HS-27A (cell line): ENCODE results near the gene PRKCA.
"Not testable (repeated sequence)": the region's sequence is repeated elsewhere in the genome, so short reads cannot be mapped to it uniquely, and the experiment has no call there.

ENCODE experiments used
- DNase-seq: peaks from one replicate; pipeline ENCODE4 v3.0.0-alpha.2; 2012; ENCODE audit warnings: low read depth, missing footprints

Gene PRKCA

GRCh38 chr17:66290101-66290722 lies 12.2 kb upstream of the PRKCA start:
- no peak for DNase-seq

GRCh38 chr17:66292353-66292752 lies 10.1 kb upstream of the PRKCA start:
- no peak for DNase-seq

GRCh38 chr17:66296289-66296725 lies 6.1 kb upstream of the PRKCA start:
- DNase-seq, result no peak

- not testable (repeated sequence) for DNase-seq
Measured at GRCh38 chr17:66297443-66297842, 5.0 kb upstream of the PRKCA start.

- DNase-seq, result no peak
Measured at GRCh38 chr17:66299711-66300110, 2.7 kb upstream of the PRKCA start.

GRCh38 chr17:66300956-66301355 lies 1.5 kb upstream of the PRKCA start:
- DNase-seq, result no peak

- DNase-seq, result no peak
Measured at GRCh38 chr17:66301367-66301863, 998 bp upstream of the PRKCA start.

GRCh38 chr17:66302761-66303626 lies 581 bp downstream of the PRKCA start:
- no peak for DNase-seq

GRCh38 chr17:66304304-66305174 lies 2.1 kb downstream of the PRKCA start:
- DNase-seq, result no peak

- no peak for DNase-seq
Measured at GRCh38 chr17:66306446-66306845, 4.0 kb downstream of the PRKCA start.

GRCh38 chr17:66307257-66307656 lies 4.8 kb downstream of the PRKCA start:
- no peak for DNase-seq

GRCh38 chr17:66308856-66309255 lies 6.4 kb downstream of the PRKCA start:
- DNase-seq, result no peak

- no peak for DNase-seq
Measured at GRCh38 chr17:66309793-66310192, 7.4 kb downstream of the PRKCA start.

GRCh38 chr17:66310528-66311148 lies 8.2 kb downstream of the PRKCA start:
- no peak for DNase-seq

- no peak for DNase-seq
Measured at GRCh38 chr17:66312912-66313311, 10.5 kb downstream of the PRKCA start.

- no peak for DNase-seq
Measured at GRCh38 chr17:66313325-66313724, 10.9 kb downstream of the PRKCA start.

GRCh38 chr17:66313995-66314659 lies 11.7 kb downstream of the PRKCA start:
- no peak for DNase-seq

GRCh38 chr17:66317629-66318028 lies 15.2 kb downstream of the PRKCA start:
- no peak for DNase-seq

- DNase-seq, result no peak
Measured at GRCh38 chr17:66319226-66319625, 16.8 kb downstream of the PRKCA start.

- DNase-seq, result no peak
Measured at GRCh38 chr17:66322764-66323163, 20.4 kb downstream of the PRKCA start.

GRCh38 chr17:66324381-66325004 lies 22.1 kb downstream of the PRKCA start:
- not testable (repeated sequence) for DNase-seq
